ENCODE measurements around the gene ZFAND2A. TPM values are rescaled to one million over a fixed set of nuclear protein-coding genes. Genes with fewer than 3 reads are reported as not detected.

The ZFAND2A gene
- total and polyA plus RNA-seq, 2 experiments from 2014 or later, result 15.3 to 29.2 TPM

- no peak for TF ChIP-seq REST (IDR thresholded peaks at IDR 0.05; ENCODE audit: unreplicated experiment)
- TF ChIP-seq ETS1 (IDR thresholded peaks at IDR 0.05), result no peak
- TF ChIP-seq POLR2AphosphoS5 (IDR thresholded peaks at IDR 0.05; ENCODE audit: low read depth), result no peak
- TF ChIP-seq CREB1 (CRISPR knock-in tag; IDR thresholded peaks at IDR 0.05; ENCODE audit: low read depth), result no peak
- TF ChIP-seq ZNF331 (CRISPR knock-in tag; IDR thresholded peaks at IDR 0.05; ENCODE audit: low read depth), result no peak
- TF ChIP-seq JUNB (IDR thresholded peaks at IDR 0.05; ENCODE audit: unreplicated experiment), result no peak
- TF ChIP-seq STAT1 (IDR thresholded peaks at IDR 0.05; ENCODE audit: unreplicated experiment), result no peak
- no peak for TF ChIP-seq EZH2 (IDR thresholded peaks at IDR 0.05; ENCODE audit: low read depth, unreplicated experiment)
Measured at GRCh38 chr7:1164436-1164835, 4.4 kb upstream of the ZFAND2A start (continued).

DNA sequence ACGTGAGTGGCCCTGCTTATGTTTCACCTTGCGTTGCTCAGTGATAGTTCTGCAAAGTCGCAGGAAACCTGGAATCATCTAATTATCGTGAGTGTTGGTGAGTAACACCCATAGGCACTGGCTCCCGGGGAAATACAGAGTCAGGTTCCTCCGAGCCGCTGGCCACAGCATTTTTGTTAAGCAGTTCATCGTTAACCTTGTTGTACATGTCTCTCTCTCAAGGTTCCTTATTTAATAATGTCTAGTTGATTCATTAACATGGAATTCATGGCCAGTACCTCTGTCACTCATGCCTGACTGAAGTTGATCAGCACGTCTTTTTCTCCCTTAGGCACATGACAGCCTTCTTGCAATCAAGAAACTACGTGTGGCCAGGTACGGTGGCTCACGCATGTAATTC is 3.1 kb upstream of the ZFAND2A start:
- Histone ChIP-seq H3K4me1 (ENCODE audit: insufficient read depth) (no peaks in the 10 kb centered on the region; the same call in 1 of the 2 replicates), H3K36me3 (ENCODE audit: insufficient read depth) (no peaks in the 10 kb centered on the region), H3K9me2 (ENCODE audit: insufficient read depth) (no peaks in the 10 kb centered on the region), H3K79me2 (replicated peaks; ENCODE audit: insufficient read depth) (peaks cover 14% of the 10 kb centered on the region), H3K4me3 (no peak overlapping the region), H3F3A (replicated peaks; ENCODE audit: low read depth) (no peaks in the 10 kb centered on the region), H3K4me2 (no peak overlapping the region), H3K27me3 (ENCODE audit: insufficient read depth) (no peaks in the 10 kb centered on the region), H4K20me1 (replicated peaks; ENCODE audit: insufficient read depth) (no peaks in the 10 kb centered on the region), H3K27ac (ENCODE audit: low read depth) (no peak overlapping the region), H2AFZ (no peak overlapping the region)
- Mint-ChIP-seq H3K4me1 (peaks cover 8% of the 10 kb centered on the region), H3K4me3 (no peak overlapping the region), H3K36me3 (ENCODE audit: low read depth) (peaks cover 14% of the 10 kb centered on the region), H3K27ac (no peak overlapping the region), H3K27me3 (ENCODE audit: insufficient read depth, low read depth, poor library complexity) (peaks cover 7% of the 10 kb centered on the region), H3K9me3 (no peaks in the 10 kb centered on the region)
- DNase-seq (ENCODE audit: low spot score) (no peak), ATAC-seq (no peak)
- TF ChIP-seq ETS1 (IDR thresholded peaks at IDR 0.05) (no peak), STAT1 (IDR thresholded peaks at IDR 0.05; ENCODE audit: unreplicated experiment) (no peak), ZNF114 (CRISPR knock-in tag; IDR thresholded peaks at IDR 0.05) (no peak), EZH2 (IDR thresholded peaks at IDR 0.05; ENCODE audit: low read depth, unreplicated experiment) (no peak), EZH2phosphoT487 (IDR thresholded peaks at IDR 0.05; ENCODE audit: unreplicated experiment) (no peak), POLR2AphosphoS5 (IDR thresholded peaks at IDR 0.05; ENCODE audit: low read depth) (no peak), JUNB (IDR thresholded peaks at IDR 0.05; ENCODE audit: unreplicated experiment) (no peak), REST (IDR thresholded peaks at IDR 0.05; ENCODE audit: unreplicated experiment) (no peak), ZNF331 (CRISPR knock-in tag; IDR thresholded peaks at IDR 0.05; ENCODE audit: low read depth) (no peak), NANOG (IDR thresholded peaks at IDR 0.05; ENCODE audit: borderline replicate concordance) (no peak), CREB1 (CRISPR knock-in tag; IDR thresholded peaks at IDR 0.05; ENCODE audit: low read depth) (no peak)
- TF ChIP-seq, protein P1, sequence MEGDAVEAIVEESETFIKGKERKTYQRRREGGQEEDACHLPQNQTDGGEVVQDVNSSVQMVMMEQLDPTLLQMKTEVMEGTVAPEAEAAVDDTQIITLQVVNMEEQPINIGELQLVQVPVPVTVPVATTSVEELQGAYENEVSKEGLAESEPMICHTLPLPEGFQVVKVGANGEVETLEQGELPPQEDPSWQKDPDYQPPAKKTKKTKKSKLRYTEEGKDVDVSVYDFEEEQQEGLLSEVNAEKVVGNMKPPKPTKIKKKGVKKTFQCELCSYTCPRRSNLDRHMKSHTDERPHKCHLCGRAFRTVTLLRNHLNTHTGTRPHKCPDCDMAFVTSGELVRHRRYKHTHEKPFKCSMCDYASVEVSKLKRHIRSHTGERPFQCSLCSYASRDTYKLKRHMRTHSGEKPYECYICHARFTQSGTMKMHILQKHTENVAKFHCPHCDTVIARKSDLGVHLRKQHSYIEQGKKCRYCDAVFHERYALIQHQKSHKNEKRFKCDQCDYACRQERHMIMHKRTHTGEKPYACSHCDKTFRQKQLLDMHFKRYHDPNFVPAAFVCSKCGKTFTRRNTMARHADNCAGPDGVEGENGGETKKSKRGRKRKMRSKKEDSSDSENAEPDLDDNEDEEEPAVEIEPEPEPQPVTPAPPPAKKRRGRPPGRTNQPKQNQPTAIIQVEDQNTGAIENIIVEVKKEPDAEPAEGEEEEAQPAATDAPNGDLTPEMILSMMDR (conservative IDR thresholded peaks at IDR 0.05; ENCODE audit: low read depth in 2 of 2), result no peak

Measured in GM23338 (cell line).